Measurements from ENCODE around the gene SEC22B.
"Not testable (repeated sequence)": the region's sequence is repeated elsewhere in the genome, so short reads cannot be mapped to it uniquely, and the experiment has no call there.

The SEC22B gene

GRCh38 chr1:120122262-120122893, 53.9 kb downstream of the SEC22B start:
- H3K27ac ChIP-seq, result not testable (repeated sequence)

- not testable (repeated sequence) for H3K27ac ChIP-seq
These were observed 54.5 kb downstream of the SEC22B start for GRCh38 chr1:120121830-120122229.

GRCh38 chr1:120120525-120120924, 55.8 kb downstream of the SEC22B start:
- not testable (repeated sequence) for H3K27ac ChIP-seq

- not testable (repeated sequence) for H3K27ac ChIP-seq
These were observed 58.7 kb downstream of the SEC22B start for GRCh38 chr1:120117371-120118177.

GRCh38 chr1:120116094-120116493, 60.2 kb downstream of the SEC22B start:
- not testable (repeated sequence) for H3K27ac ChIP-seq

- not testable (repeated sequence) for H3K27ac ChIP-seq
These were observed 63.2 kb downstream of the SEC22B start for GRCh38 chr1:120113134-120113533.

GRCh38 chr1:120112212-120112611, 64.1 kb downstream of the SEC22B start:
- not testable (repeated sequence) for H3K27ac ChIP-seq

GRCh38 chr1:120111771-120112170, 64.5 kb downstream of the SEC22B start:
- H3K27ac ChIP-seq, result not testable (repeated sequence)

GRCh38 chr1:120111008-120111407, 65.3 kb downstream of the SEC22B start:
- not testable (repeated sequence) for H3K27ac ChIP-seq

GRCh38 chr1:120109656-120110055, 66.7 kb downstream of the SEC22B start:
- not testable (repeated sequence) for H3K27ac ChIP-seq

GRCh38 chr1:120109180-120109579, 67.1 kb downstream of the SEC22B start:
- not testable (repeated sequence) for H3K27ac ChIP-seq

GRCh38 chr1:120105288-120105687, 71.0 kb downstream of the SEC22B start:
- not testable (repeated sequence) for H3K27ac ChIP-seq

GRCh38 chr1:120103768-120104167, 72.6 kb downstream of the SEC22B start:
- H3K27ac ChIP-seq, result not testable (repeated sequence)

GRCh38 chr1:120101593-120101992, 74.7 kb downstream of the SEC22B start:
- H3K27ac ChIP-seq, result not testable (repeated sequence)

Data from 22Rv1 (cell line).